A673 (cell line): Measurements from ENCODE around the gene RBMS1. TPM values are rescaled to one million over a fixed set of nuclear protein-coding genes. Genes with fewer than 3 reads are reported as not detected.

Source experiments
- BruUV-seq: library from RNA; stranded (reverse); fragments of 400-500 nt; replicated peaks from 2 replicates; lab custom pipeline; 2021; lab: Mats Ljungman, UMichigan
- CTCF ChIA-PET: fragments of 300-600 bp; sonication (Branson Sonifier 250); formaldehyde crosslinking; loops from one replicate; lab custom pipeline; 2022; ENCODE audit warnings: antibody characterized with exemption; lab: Charles Lee
- POLR2A ChIA-PET: fragments of 300-600 bp; sonication (Branson Sonifier 250); formaldehyde crosslinking; loops from one replicate; lab custom pipeline; 2022; ENCODE audit warnings: antibody characterized with exemption; ENCODE audit not compliant: low non-redundant PET; lab: Charles Lee
- DNase-seq: peaks from one replicate; pipeline ENCODE4 v3.0.0-alpha.2; 2015; ENCODE audit warnings: low spot score
- H3K27ac ChIP-seq: fragments of 200-600 bp; sonication (generic); 2 replicates; pipeline ENCODE4 v1.5.1; 2016; ENCODE audit warnings: mixed run types, low read depth, mild to moderate bottlenecking, mixed read lengths, antibody characterized with exemption, low read length; ENCODE audit not compliant: poor library complexity, severe bottlenecking
- H3K27me3 ChIP-seq: fragments of 200-600 bp; sonication (generic); replicated peaks from 2 replicates; pipeline ENCODE4 v1.6.1; 2017; ENCODE audit warnings: mixed run types, low read depth, mild to moderate bottlenecking, mixed read lengths, antibody characterized with exemption, low read length; ENCODE audit not compliant: insufficient read depth, poor library complexity
- H3K36me3 ChIP-seq: fragments of 200-600 bp; sonication (generic); 2 replicates; pipeline ENCODE4 v1.6.1; 2016; ENCODE audit warnings: mixed run types, mild to moderate bottlenecking, mixed read lengths, antibody characterized with exemption, low read length; ENCODE audit not compliant: insufficient read depth, poor library complexity, severe bottlenecking
- H3K4me1 ChIP-seq: fragments of 200-600 bp; sonication (generic); 2 replicates; pipeline ENCODE4 v1.6.1; 2017; ENCODE audit warnings: mixed run types, mild to moderate bottlenecking, mixed read lengths, antibody characterized with exemption, low read length; ENCODE audit not compliant: insufficient read depth, poor library complexity, severe bottlenecking
- H3K4me3 ChIP-seq: fragments of 200-600 bp; sonication (generic); 2 replicates; pipeline ENCODE4 v1.5.1; 2016; ENCODE audit warnings: low read depth, mixed run types, mild to moderate bottlenecking, mixed read lengths, low read length; ENCODE audit not compliant: poor library complexity, severe bottlenecking
- H3K9me3 ChIP-seq: fragments of 200-600 bp; sonication (generic); 2 replicates; pipeline ENCODE4 v1.6.1; 2016; ENCODE audit warnings: mixed run types, low read depth, mild to moderate bottlenecking, mixed read lengths, antibody characterized with exemption, low read length; ENCODE audit not compliant: poor library complexity, severe bottlenecking
- EZH2 ChIP-seq: fragments of 200-600 bp; sonication (generic); IDR thresholded peaks from 2 replicates; pipeline ENCODE4 v1.6.1; 2017; ENCODE audit warnings: borderline replicate concordance, low read depth, mild to moderate bottlenecking, mixed read lengths, antibody characterized with exemption, low read length; ENCODE audit not compliant: poor library complexity, severe bottlenecking
- intact Hi-C: fragments of 100-400 bp; cut with micrococcal nuclease; formaldehyde crosslinking; loops from one replicate; pipeline ENCODE4 v1.10.0; 2022; ENCODE audit not compliant: unreplicated experiment
- total RNA-seq: library from RNA; stranded (reverse); gene quantifications from 2 replicates; pipeline ENCODE4 v1.2.3, GENCODE V29; 2021
- TF ChIP-seq, protein P1 (sequence below): fragments of 300-800, 200-600 bp; sonication (generic); conservative IDR thresholded peaks from 2 replicates; pipeline ENCODE4 v1.5.1; 2017; ENCODE audit warnings: low read depth, mild to moderate bottlenecking, antibody characterized with exemption, low read length, moderate library complexity, mixed read lengths

The RBMS1 gene
- total RNA-seq, 1 experiment from 2014 or later = 84.9 TPM

DNA sequence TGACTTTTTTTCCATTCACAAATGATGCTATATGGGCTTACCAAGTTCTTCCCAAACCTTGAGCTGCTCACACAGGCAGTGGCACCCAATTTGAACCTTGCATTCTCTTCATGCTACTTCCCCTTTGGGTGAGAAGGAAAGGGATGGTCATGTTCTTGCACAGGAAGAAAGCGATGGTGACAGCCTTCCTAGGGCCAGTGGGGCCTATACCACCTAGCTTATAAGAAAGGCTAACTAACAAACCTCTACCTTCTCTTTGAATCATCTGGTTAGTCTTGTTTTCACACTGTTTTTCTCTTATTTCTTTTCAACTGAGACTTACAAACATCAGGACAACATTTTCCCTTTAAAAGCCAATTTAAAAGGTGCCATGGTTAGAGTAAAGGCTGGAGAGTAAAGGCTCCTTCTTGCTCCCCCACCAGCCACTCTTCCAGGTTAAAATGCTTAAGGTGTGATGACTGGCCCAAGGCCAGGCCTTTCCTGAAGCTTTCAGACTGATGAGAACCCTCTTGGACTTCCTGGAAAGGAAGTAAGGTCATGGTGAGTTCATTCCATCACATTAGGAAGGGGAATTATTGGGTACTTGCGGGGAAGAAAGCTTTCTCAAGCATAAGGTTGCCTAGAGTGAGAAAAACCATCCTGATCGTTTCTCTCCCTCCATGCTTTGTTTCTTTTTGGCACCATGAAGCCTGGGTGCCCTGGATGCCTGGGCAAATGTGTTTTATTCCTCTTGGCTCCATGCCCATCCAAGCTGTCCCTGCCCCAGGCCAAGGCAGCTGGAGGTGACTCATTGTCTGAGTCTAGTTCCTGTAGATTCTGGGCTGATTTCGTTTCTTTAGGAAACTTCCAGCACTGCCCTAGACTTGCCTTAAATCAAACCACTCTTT is 252.1 kb downstream of the RBMS1 start:
- no peaks in the 10 kb centered on the region for H3K9me3 ChIP-seq
- no peaks in the 10 kb centered on the region for H3K36me3 ChIP-seq
- intact Hi-C loops = no loop called here
- no peak overlapping the region for H3K27ac ChIP-seq
- H3K27me3 ChIP-seq = no peaks in the 10 kb centered on the region
- no TSS peak for BruUV-seq
- CTCF ChIA-PET = no interaction called here
- TF ChIP-seq, protein P1, sequence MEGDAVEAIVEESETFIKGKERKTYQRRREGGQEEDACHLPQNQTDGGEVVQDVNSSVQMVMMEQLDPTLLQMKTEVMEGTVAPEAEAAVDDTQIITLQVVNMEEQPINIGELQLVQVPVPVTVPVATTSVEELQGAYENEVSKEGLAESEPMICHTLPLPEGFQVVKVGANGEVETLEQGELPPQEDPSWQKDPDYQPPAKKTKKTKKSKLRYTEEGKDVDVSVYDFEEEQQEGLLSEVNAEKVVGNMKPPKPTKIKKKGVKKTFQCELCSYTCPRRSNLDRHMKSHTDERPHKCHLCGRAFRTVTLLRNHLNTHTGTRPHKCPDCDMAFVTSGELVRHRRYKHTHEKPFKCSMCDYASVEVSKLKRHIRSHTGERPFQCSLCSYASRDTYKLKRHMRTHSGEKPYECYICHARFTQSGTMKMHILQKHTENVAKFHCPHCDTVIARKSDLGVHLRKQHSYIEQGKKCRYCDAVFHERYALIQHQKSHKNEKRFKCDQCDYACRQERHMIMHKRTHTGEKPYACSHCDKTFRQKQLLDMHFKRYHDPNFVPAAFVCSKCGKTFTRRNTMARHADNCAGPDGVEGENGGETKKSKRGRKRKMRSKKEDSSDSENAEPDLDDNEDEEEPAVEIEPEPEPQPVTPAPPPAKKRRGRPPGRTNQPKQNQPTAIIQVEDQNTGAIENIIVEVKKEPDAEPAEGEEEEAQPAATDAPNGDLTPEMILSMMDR = no peak
- no peak for TF ChIP-seq EZH2
- POLR2A ChIA-PET = no interaction called here
- H3K4me3 ChIP-seq = no peak overlapping the region
- peak; percentile 70 for DNase-seq
- H3K4me1 ChIP-seq = no peaks in the 10 kb centered on the region

DNA sequence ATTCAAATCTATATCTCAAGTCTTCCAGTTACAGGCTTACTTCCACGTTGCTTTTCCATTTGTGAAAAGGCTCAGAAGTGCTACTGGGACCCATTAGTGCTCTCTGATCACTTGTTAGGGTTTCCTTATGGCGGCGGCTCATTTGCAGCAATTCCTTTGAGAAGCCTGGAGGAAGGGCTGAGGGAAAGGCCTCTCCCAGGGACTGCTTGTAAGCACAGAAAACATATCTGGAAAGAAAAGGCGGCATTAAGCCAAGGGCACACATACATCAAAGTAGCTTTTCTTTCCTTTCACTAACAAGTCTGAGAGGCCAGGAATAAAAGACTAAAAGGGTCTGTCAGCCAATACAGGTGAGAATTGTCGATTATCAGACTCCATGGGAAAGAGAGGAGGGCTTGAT is 254.2 kb downstream of the RBMS1 start:
- Histone ChIP-seq H3K9me3 (no peaks in the 10 kb centered on the region), H3K36me3 (no peaks in the 10 kb centered on the region), H3K27me3 (no peaks in the 10 kb centered on the region), H3K4me1 (no peaks in the 10 kb centered on the region), H3K4me3 (no peak overlapping the region), H3K27ac (no peak overlapping the region)
- no TSS peak for BruUV-seq
- intact Hi-C loops = no loop called here
- CTCF ChIA-PET = no interaction called here
- POLR2A ChIA-PET = no interaction called here
- no peak for DNase-seq
- TF ChIP-seq, protein P1 = no peak

DNA sequence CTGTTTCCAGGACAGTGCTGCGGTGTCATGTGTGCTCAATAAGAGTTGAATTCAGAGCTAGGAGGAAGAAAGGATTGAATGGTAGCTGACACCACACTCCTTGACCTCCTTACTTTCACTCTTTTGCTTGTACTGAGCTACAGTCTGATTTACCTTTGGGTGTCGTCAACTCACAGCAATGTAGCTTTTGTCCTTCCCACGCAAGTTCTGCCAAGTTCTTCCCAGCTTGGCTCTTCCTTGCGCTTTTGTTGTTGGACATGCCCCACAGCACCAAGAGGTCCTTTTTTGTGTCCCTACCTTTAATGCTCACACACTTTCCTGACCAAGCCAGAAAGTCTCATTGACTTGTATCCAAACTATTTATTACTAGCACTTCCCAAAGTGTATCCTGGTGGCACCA is 255.2 kb downstream of the RBMS1 start:
- H3K36me3 ChIP-seq = no peaks in the 10 kb centered on the region
- no peak for DNase-seq
- CTCF ChIA-PET = interaction anchor here (0.7 kb wide), 1 partner anchor 756 kb away, joined by 3 read pairs; no protein-coding TSS in a partner anchor
- H3K4me1 ChIP-seq = no peaks in the 10 kb centered on the region
- POLR2A ChIA-PET = interaction anchor here (1.0 kb wide), 1 partner anchor 10 kb away, joined by 4 read pairs; no protein-coding TSS in a partner anchor
- H3K27ac ChIP-seq = no peak overlapping the region
- no peak overlapping the region for H3K4me3 ChIP-seq
- no TSS peak for BruUV-seq
- H3K9me3 ChIP-seq = no peaks in the 10 kb centered on the region
- no peaks in the 10 kb centered on the region for H3K27me3 ChIP-seq
- intact Hi-C loops = no loop called here
- TF ChIP-seq EZH2 = no peak
- TF ChIP-seq, protein P1 = no peak
